Neural cell (in vitro differentiated cells): ENCODE measurements around the gene CEP70.

Source experiments
- CTCF ChIP-seq: fragments of 450-650 bp; IDR thresholded peaks from 2 replicates; pipeline ENCODE4 v1.5.1; 2014; ENCODE audit warnings: antibody characterized with exemption, mild to moderate bottlenecking, moderate library complexity; ENCODE audit not compliant: poor library complexity, severe bottlenecking
- EZH2 ChIP-seq: fragments of 200-600, 300-800 bp; shearing (Covaris generic), sonication (generic); IDR thresholded peaks from 2 replicates; pipeline ENCODE4 v1.6.1; 2014; ENCODE audit warnings: antibody characterized with exemption, low read length, borderline replicate concordance, mild to moderate bottlenecking; ENCODE audit not compliant: insufficient read depth, poor library complexity, severe bottlenecking
- POLR2AphosphoS5 ChIP-seq: IDR thresholded peaks from 2 replicates; pipeline ENCODE4 v1.6.1; 2012
- TAF1 ChIP-seq: IDR thresholded peaks from 2 replicates; pipeline ENCODE4 v1.6.1; 2012; ENCODE audit warnings: low read depth
- TF ChIP-seq, protein P1 (sequence below): IDR thresholded peaks from 2 replicates; pipeline ENCODE4 v1.6.1; 2012; ENCODE audit warnings: borderline replicate concordance

- no peak for TF ChIP-seq CTCF
- TF ChIP-seq TAF1, result no peak
- TF ChIP-seq POLR2AphosphoS5, result no peak
- TF ChIP-seq EZH2, result no peak
- TF ChIP-seq, protein P1, sequence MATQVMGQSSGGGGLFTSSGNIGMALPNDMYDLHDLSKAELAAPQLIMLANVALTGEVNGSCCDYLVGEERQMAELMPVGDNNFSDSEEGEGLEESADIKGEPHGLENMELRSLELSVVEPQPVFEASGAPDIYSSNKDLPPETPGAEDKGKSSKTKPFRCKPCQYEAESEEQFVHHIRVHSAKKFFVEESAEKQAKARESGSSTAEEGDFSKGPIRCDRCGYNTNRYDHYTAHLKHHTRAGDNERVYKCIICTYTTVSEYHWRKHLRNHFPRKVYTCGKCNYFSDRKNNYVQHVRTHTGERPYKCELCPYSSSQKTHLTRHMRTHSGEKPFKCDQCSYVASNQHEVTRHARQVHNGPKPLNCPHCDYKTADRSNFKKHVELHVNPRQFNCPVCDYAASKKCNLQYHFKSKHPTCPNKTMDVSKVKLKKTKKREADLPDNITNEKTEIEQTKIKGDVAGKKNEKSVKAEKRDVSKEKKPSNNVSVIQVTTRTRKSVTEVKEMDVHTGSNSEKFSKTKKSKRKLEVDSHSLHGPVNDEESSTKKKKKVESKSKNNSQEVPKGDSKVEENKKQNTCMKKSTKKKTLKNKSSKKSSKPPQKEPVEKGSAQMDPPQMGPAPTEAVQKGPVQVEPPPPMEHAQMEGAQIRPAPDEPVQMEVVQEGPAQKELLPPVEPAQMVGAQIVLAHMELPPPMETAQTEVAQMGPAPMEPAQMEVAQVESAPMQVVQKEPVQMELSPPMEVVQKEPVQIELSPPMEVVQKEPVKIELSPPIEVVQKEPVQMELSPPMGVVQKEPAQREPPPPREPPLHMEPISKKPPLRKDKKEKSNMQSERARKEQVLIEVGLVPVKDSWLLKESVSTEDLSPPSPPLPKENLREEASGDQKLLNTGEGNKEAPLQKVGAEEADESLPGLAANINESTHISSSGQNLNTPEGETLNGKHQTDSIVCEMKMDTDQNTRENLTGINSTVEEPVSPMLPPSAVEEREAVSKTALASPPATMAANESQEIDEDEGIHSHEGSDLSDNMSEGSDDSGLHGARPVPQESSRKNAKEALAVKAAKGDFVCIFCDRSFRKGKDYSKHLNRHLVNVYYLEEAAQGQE, result no peak
Observed at GRCh38 chr3:138498991-138499390, 95.1 kb downstream of the CEP70 start.
